Measurements from ENCODE around the gene KCTD12.

KCTD12 gene

GRCh38 chr13:76886292-76887075, at the start of gene KCTD12:
KCTD12 (minus strand) TSS chr13:76886405; CDS start chr13:76886148, 257 bp downstream.
- Histone ChIP-seq H3K27me3 (ENCODE audit: control insufficient read depth, insufficient read depth, low read length) (no peaks in the 10 kb centered on the region), H2AFZ (peak within 1 kb of the TSS; percentile 92), H3K4me3 (ENCODE audit: low read depth, low read length) (peak within 1 kb of the TSS; percentile 58), H3K79me2 (no peaks in the 10 kb centered on the region), H3K9ac (no peak within 1 kb of the TSS), H3K4me2 (ENCODE audit: low read length) (peak within 1 kb of the TSS; percentile 86), H3K4me1 (peaks cover 4% of the 10 kb centered on the region), H3K27ac (peak within 1 kb of the TSS; percentile 82), H3K36me3 (ENCODE audit: control insufficient read depth, insufficient read depth, low read length) (no peaks in the 10 kb centered on the region), H3K9me3 (ENCODE audit: control insufficient read depth, low read length) (no peaks in the 10 kb centered on the region)
- TF ChIP-seq CTCF (IDR thresholded peaks at IDR 0.05), result no peak

- H3K27ac ChIP-seq, result no peak overlapping the region
- no peaks in the 10 kb centered on the region for H3K4me1 ChIP-seq
- no peak overlapping the region for H2AFZ ChIP-seq
- H3K36me3 ChIP-seq (ENCODE audit: control insufficient read depth, insufficient read depth, low read length), result no peaks in the 10 kb centered on the region
- H3K9me3 ChIP-seq (ENCODE audit: control insufficient read depth, low read length), result no peaks in the 10 kb centered on the region
- no peaks in the 10 kb centered on the region for H3K79me2 ChIP-seq
- no peak overlapping the region for H3K9ac ChIP-seq
- no peak for TF ChIP-seq CTCF (IDR thresholded peaks at IDR 0.05)
- no peak overlapping the region for H3K4me3 ChIP-seq (ENCODE audit: low read depth, low read length)
- H3K27me3 ChIP-seq (ENCODE audit: control insufficient read depth, insufficient read depth, low read length), result no peaks in the 10 kb centered on the region
- no peak overlapping the region for H3K4me2 ChIP-seq (ENCODE audit: low read length)
Measured at GRCh38 chr13:76934671-76935070, 48.5 kb upstream of the KCTD12 start.

GRCh38 chr13:76932076-76932475, 45.9 kb upstream of the KCTD12 start:
- no peaks in the 10 kb centered on the region for H3K9me3 ChIP-seq (ENCODE audit: control insufficient read depth, low read length)
- no peaks in the 10 kb centered on the region for H3K27me3 ChIP-seq (ENCODE audit: control insufficient read depth, insufficient read depth, low read length)
- TF ChIP-seq CTCF (IDR thresholded peaks at IDR 0.05), result no peak

GRCh38 chr13:76929851-76930374, 43.7 kb upstream of the KCTD12 start:
- no peak for TF ChIP-seq CTCF (IDR thresholded peaks at IDR 0.05)
- no peaks in the 10 kb centered on the region for H3K4me1 ChIP-seq
- no peak overlapping the region for H3K4me3 ChIP-seq (ENCODE audit: low read depth, low read length)
- H3K27me3 ChIP-seq (ENCODE audit: control insufficient read depth, insufficient read depth, low read length), result no peaks in the 10 kb centered on the region
- no peaks in the 10 kb centered on the region for H3K79me2 ChIP-seq
- no peak overlapping the region for H3K4me2 ChIP-seq (ENCODE audit: low read length)
- H3K9ac ChIP-seq, result no peak overlapping the region
- no peaks in the 10 kb centered on the region for H3K9me3 ChIP-seq (ENCODE audit: control insufficient read depth, low read length)
- H3K27ac ChIP-seq, result no peak overlapping the region
- no peak overlapping the region for H2AFZ ChIP-seq
- H3K36me3 ChIP-seq (ENCODE audit: control insufficient read depth, insufficient read depth, low read length), result no peaks in the 10 kb centered on the region

More at GRCh38 chr13:76932076-76932475, 45.9 kb upstream of the KCTD12 start:
- no peaks in the 10 kb centered on the region for H3K4me1 ChIP-seq
- H3K36me3 ChIP-seq (ENCODE audit: control insufficient read depth, insufficient read depth, low read length), result no peaks in the 10 kb centered on the region
- no peak overlapping the region for H3K4me2 ChIP-seq (ENCODE audit: low read length)
- no peak overlapping the region for H3K4me3 ChIP-seq (ENCODE audit: low read depth, low read length)
- no peak overlapping the region for H3K27ac ChIP-seq
- no peaks in the 10 kb centered on the region for H3K79me2 ChIP-seq
- H2AFZ ChIP-seq, result no peak overlapping the region
- no peak overlapping the region for H3K9ac ChIP-seq
